HepG2 (cell line): ENCODE results near the gene NCDN. TPM values are rescaled to one million over a fixed set of nuclear protein-coding genes. Genes with fewer than 3 reads are reported as not detected.
A peak's percentile ranks its signal among the peaks of the same experiment; 100 is the strongest.

Experiments
- ADNP ChIP-seq: sonication (generic); formaldehyde crosslinking; IDR thresholded peaks from 2 replicates; pipeline ENCODE4 v1.4.0; 2020; ENCODE audit warnings: missing genetic modification reagents
- CTCF ChIP-seq: sonication (generic); formaldehyde crosslinking; IDR thresholded peaks from 2 replicates; pipeline ENCODE4 v1.5.0; 2020; ENCODE audit warnings: mild to moderate bottlenecking, missing genetic modification reagents, moderate library complexity
- ELF3 ChIP-seq: IDR thresholded peaks from 2 replicates; pipeline ENCODE4 v1.6.1; 2016; ENCODE audit warnings: missing genetic modification reagents, missing compliant biosample characterization
- GFI1 ChIP-seq: sonication (generic); formaldehyde crosslinking; IDR thresholded peaks from 2 replicates; pipeline ENCODE4 v1.5.0; 2020; ENCODE audit warnings: missing genetic modification reagents, mild to moderate bottlenecking, borderline replicate concordance
- HMG20B ChIP-seq: conservative IDR thresholded peaks from 2 replicates; pipeline ENCODE4 v1.6.1; 2016; ENCODE audit warnings: missing genetic modification reagents, missing compliant biosample characterization
- HOMEZ ChIP-seq: IDR thresholded peaks from 2 replicates; pipeline ENCODE4 v1.6.1; 2016; ENCODE audit warnings: low read depth
- KDM2A ChIP-seq: sonication (generic); formaldehyde crosslinking; IDR thresholded peaks from 2 replicates; pipeline ENCODE4 v1.4.0; 2020; ENCODE audit warnings: low read depth, missing genetic modification reagents, borderline replicate concordance
- MTF1 ChIP-seq: sonication (generic); formaldehyde crosslinking; IDR thresholded peaks from 2 replicates; pipeline ENCODE4 v1.5.0; 2020; ENCODE audit warnings: missing genetic modification reagents
- NONO ChIP-seq, 2 experiments: fragments of 450-650 bp in 1 of 2; sonication (generic) in 1 of 2; formaldehyde crosslinking in 1 of 2; IDR thresholded peaks in 1 of 2; conservative IDR thresholded peaks in 1 of 2; 2 replicates each; pipeline versions ENCODE4 v1.6.1 to v1.8.0; 2017 to 2022; ENCODE audit warnings: mild to moderate bottlenecking in 1 of 2, missing genetic modification reagents in 1 of 2, moderate library complexity in 1 of 2
- TSC22D2 ChIP-seq: sonication (generic); formaldehyde crosslinking; IDR thresholded peaks from 2 replicates; pipeline ENCODE4 v1.5.1; 2020; ENCODE audit warnings: missing genetic modification reagents, mild to moderate bottlenecking, borderline replicate concordance
- ZBTB14 ChIP-seq: sonication (generic); formaldehyde crosslinking; IDR thresholded peaks from 2 replicates; pipeline ENCODE4 v1.4.0; 2020; ENCODE audit warnings: missing genetic modification reagents
- ZBTB37 ChIP-seq: sonication (generic); formaldehyde crosslinking; IDR thresholded peaks from 2 replicates; pipeline ENCODE4 v1.4.0; 2020; ENCODE audit warnings: mild to moderate bottlenecking, missing genetic modification reagents
- ZFX ChIP-seq: sonication (generic); formaldehyde crosslinking; IDR thresholded peaks from 2 replicates; pipeline ENCODE4 v1.4.0; 2020; ENCODE audit warnings: mild to moderate bottlenecking, low read depth, missing genetic modification reagents, moderate library complexity
- ZNF225 ChIP-seq: sonication (generic); formaldehyde crosslinking; IDR thresholded peaks from 2 replicates; pipeline ENCODE4 v1.4.0; 2020; ENCODE audit warnings: mild to moderate bottlenecking, missing genetic modification reagents
- ZNF646 ChIP-seq: sonication (generic); formaldehyde crosslinking; IDR thresholded peaks from 2 replicates; pipeline ENCODE4 v1.9.0; 2021; ENCODE audit warnings: mild to moderate bottlenecking, missing genetic modification reagents
- ZNF891 ChIP-seq: sonication (generic); formaldehyde crosslinking; IDR thresholded peaks from 2 replicates; pipeline ENCODE4 v1.5.0; 2020; ENCODE audit warnings: mild to moderate bottlenecking, missing genetic modification reagents
- polyA plus RNA-seq, 8 experiments: library from polyadenylated mRNA; depleted of rRNA in 3 of 8; stranded (reverse) in 7 of 8; unstranded in 1 of 8; fragments of >200 nt; fragmentation: Illumina TruSeq in 4 of 8; extraction: Trizol in 4 of 8; gene quantifications; 2 replicates each; pipeline versions ENCODE4 v1.2.1 to v1.2.3, GENCODE V29; 2011 to 2016; ENCODE audit warnings: low read depth in 4 of 8, missing spikeins in 1 of 8, mixed read lengths in 1 of 8; ENCODE audit not compliant: insufficient read depth in 1 of 8
- total RNA-seq, 5 experiments: library from RNA; depleted of rRNA; stranded (reverse); fragments of >200 nt; fragmentation: Illumina TruSeq; extraction: Trizol; gene quantifications; 2 replicates each; pipeline ENCODE4 v1.2.3, GENCODE V29; 2016; ENCODE audit warnings: low read depth in 1 of 5

The NCDN gene
- total and polyA plus RNA-seq, 2 of the 13 experiments (the other 11 are each of a cell fraction or from before 2014, with no cell fraction given) = 6.6 to 9.3 TPM

GRCh38 chr1:35557118-35557610, 435 bp upstream of the NCDN start, which contains the start of gene KIAA0319L (continued):
- TF ChIP-seq ZNF646 (CRISPR knock-in tag) (no peak), ZNF225 (no peak), HMG20B (CRISPR knock-in tag) (no peak), ZNF891 (CRISPR knock-in tag) (peak; percentile 45; the same call in 1 of the 2 replicates), KDM2A (CRISPR knock-in tag) (peak; percentile 77), ZFX (peak; percentile 96), TSC22D2 (CRISPR knock-in tag) (no peak), ELF3 (peak; percentile 57; the same call in 1 of the 2 replicates), HOMEZ (CRISPR knock-in tag) (no peak), ZBTB14 (CRISPR knock-in tag) (no peak), ZBTB37 (CRISPR knock-in tag) (no peak), NONO (IDR thresholded peaks at IDR 0.05) (no peak), NONO (CRISPR knock-in tag; conservative IDR thresholded peaks at IDR 0.05) (no peak), ADNP (CRISPR knock-in tag) (no peak), MTF1 (CRISPR knock-in tag) (no peak), GFI1 (CRISPR knock-in tag) (no peak), CTCF (peak; percentile 46; the same call in 1 of the 2 replicates)
